A549 (cell line): ENCODE measurements around the gene EPHA5. TPM values are rescaled to one million over a fixed set of nuclear protein-coding genes. Genes with fewer than 3 reads are reported as not detected.

Experiments
- ATAC-seq, 2 experiments: fragments of 200-7000 bp in 1 of 2; fragments of >200 bp in 1 of 2; cut with Nextera tagmentation in 1 of 2; cut with Tn5 transposase in 1 of 2; 3 replicates each; pipeline versions ENCODE4 v1.8.0 to v1.9.1; 2018 to 2020; ENCODE audit warnings: mild to moderate bottlenecking in 1 of 2, moderate library complexity in 1 of 2
- CTCF ChIA-PET: fragments of 300-600 bp; sonication (Branson Sonifier 250); formaldehyde crosslinking; extraction: SDS; loops from one replicate; lab custom pipeline; 2021; ENCODE audit warnings: antibody characterized with exemption, inconsistent platforms; lab: Yijun Ruan, JAX
- POLR2A ChIA-PET: fragments of 350-600 bp; formaldehyde crosslinking; extraction: SDS; loops from one replicate; lab custom pipeline; 2021; ENCODE audit warnings: antibody characterized with exemption, inconsistent platforms; lab: Yijun Ruan, JAX
- DNase-seq, 2 experiments: peaks; one replicate each; pipeline versions ENCODE4 v3.0.0 to v3.0.0-alpha.2; 2011 to 2016; ENCODE audit warnings: low read depth in 1 of 2, low spot score in 1 of 2
- FAIRE-seq: peaks from 2 replicates; lab custom pipeline; 2011; peaks lifted over from hg19 to GRCh38; lab: Jason Lieb, UNC
- H3K27ac ChIP-seq, 2 experiments: fragments of >200 bp; sonication (Bioruptor Twin); formaldehyde crosslinking; 3 replicates each; pipeline ENCODE4 v1.5.1; 2016 to 2017
- H3K4me1 ChIP-seq: fragments of >200 bp; sonication (Bioruptor Twin); formaldehyde crosslinking; 3 replicates; pipeline ENCODE4 v1.6.1; 2016
- H3K4me2 ChIP-seq: fragments of >200 bp; sonication (Bioruptor Twin); formaldehyde crosslinking; 3 replicates; pipeline ENCODE4 v1.6.1; 2016
- H3K4me3 ChIP-seq: fragments of >200 bp; sonication (Bioruptor Twin); formaldehyde crosslinking; 3 replicates; pipeline ENCODE4 v1.5.1; 2016
- H3K9me3 ChIP-seq: fragments of >200 bp; sonication (Bioruptor Twin); formaldehyde crosslinking; 3 replicates; pipeline ENCODE4 v1.6.1; 2016
- CBX2 ChIP-seq: fragments of 200-600 bp; sonication (generic); IDR thresholded peaks from 2 replicates; pipeline ENCODE4 v1.6.1; 2016; ENCODE audit warnings: low read depth, mild to moderate bottlenecking, borderline replicate concordance
- CEBPB ChIP-seq, 2 experiments: fragments of >200 bp in 1 of 2; sonication (Bioruptor Twin) in 1 of 2; formaldehyde crosslinking in 1 of 2; IDR thresholded peaks; 2 replicates each; pipeline ENCODE4 v1.6.1; 2012 to 2016
- CHD2 ChIP-seq: fragments of 150-350 bp; IDR thresholded peaks from 2 replicates; pipeline ENCODE4 v1.6.1; 2014; ENCODE audit warnings: low read length; ENCODE audit not compliant: partially characterized antibody
- CHD4 ChIP-seq: fragments of 200-600 bp; sonication (generic); IDR thresholded peaks from 2 replicates; pipeline ENCODE4 v1.6.1; 2016; ENCODE audit warnings: antibody characterized with exemption, mild to moderate bottlenecking, borderline replicate concordance
- CTCF ChIP-seq: fragments of >200 bp; sonication (Bioruptor Twin); formaldehyde crosslinking; IDR thresholded peaks from 3 replicates; pipeline ENCODE4 v1.5.1; 2016
- EHF ChIP-seq: fragments of 250-450 bp; sonication (Bioruptor Pico); IDR thresholded peaks from 2 replicates; pipeline ENCODE4 v1.5.0; 2020; ENCODE audit warnings: mild to moderate bottlenecking
- EHMT2 ChIP-seq: fragments of 200-600 bp; sonication (generic); IDR thresholded peaks from 2 replicates; pipeline ENCODE4 v1.6.1; 2016; ENCODE audit warnings: antibody characterized with exemption, low read depth, mild to moderate bottlenecking, moderate library complexity
- FOSL2 ChIP-seq, 2 experiments: fragments of 450-650 bp in 1 of 2; fragments of >200 bp in 1 of 2; sonication (Bioruptor Twin) in 1 of 2; formaldehyde crosslinking; IDR thresholded peaks; 2 replicates each; pipeline versions ENCODE4 v1.5.0 to v1.6.1; 2016 to 2020; ENCODE audit warnings: mild to moderate bottlenecking in 1 of 2, moderate library complexity in 1 of 2
- GATA3 ChIP-seq: IDR thresholded peaks from 2 replicates; pipeline ENCODE4 v1.6.1; 2012; ENCODE audit warnings: borderline replicate concordance
- HOXB5 ChIP-seq: fragments of 250-450 bp; sonication (Bioruptor Pico); IDR thresholded peaks from 2 replicates; pipeline ENCODE4 v1.5.0; 2020; ENCODE audit warnings: mild to moderate bottlenecking, moderate library complexity
- NR3C1 ChIP-seq: fragments of >200 bp; sonication (Bioruptor Twin); formaldehyde crosslinking; IDR thresholded peaks from 3 replicates; pipeline ENCODE4 v1.6.1; 2017
- PBX3 ChIP-seq: IDR thresholded peaks from 2 replicates; pipeline ENCODE4 v1.6.1; 2012
- POLR2AphosphoS2 ChIP-seq: conservative IDR thresholded peaks from 2 replicates; pipeline ENCODE4 v1.6.1; 2012; ENCODE audit warnings: low read length, improper control_type of control experiment, inconsistent platforms
- SMC3 ChIP-seq: fragments of >200 bp; sonication (Bioruptor Twin); formaldehyde crosslinking; IDR thresholded peaks from 3 replicates; pipeline ENCODE4 v1.6.1; 2018; ENCODE audit warnings: inconsistent platforms
- SREBF2 ChIP-seq: fragments of 450-650 bp; IDR thresholded peaks from 2 replicates; pipeline ENCODE4 v1.6.1; 2014; ENCODE audit warnings: mild to moderate bottlenecking, moderate library complexity
- TFCP2L1 ChIP-seq: fragments of 250-450 bp; sonication (Bioruptor Pico); IDR thresholded peaks from 2 replicates; pipeline ENCODE4 v1.5.0; 2021; ENCODE audit warnings: mild to moderate bottlenecking
- ZFP36 ChIP-seq: fragments of 450-650 bp; IDR thresholded peaks from 2 replicates; pipeline ENCODE4 v1.6.1; 2014; ENCODE audit warnings: borderline replicate concordance; ENCODE audit not compliant: partially characterized antibody
- WGBS: methylation state at CpG from one replicate; pipeline ENCODE4 v1.1.6; 2017; ENCODE audit errors: missing lambda C conversion rate; 5-methylcytosine and 5-hydroxymethylcytosine counted together
- polyA plus RNA-seq, 4 experiments: library from polyadenylated mRNA; depleted of rRNA in 3 of 4; stranded (reverse); fragments of >200 nt; fragmentation: RNase III in 1 of 4; extraction: RNeasy Plus Mini Kit Qiagen cat#74134 plus additional on column Dnase treatment in 1 of 4; gene quantifications; 2 replicates in 3 of 4; 3 replicates in 1 of 4; pipeline ENCODE4 v1.2.3, GENCODE V29; 2011 to 2017

Gene EPHA5
- polyA plus RNA-seq, 2 of the 4 experiments (the other 2 are of a cell fraction): 0.96 to 1.1 TPM

GRCh38 chr4:65340382-65341109 is 329.7 kb downstream of the EPHA5 start:
- ATAC-seq (no peak), FAIRE-seq (no peak), DNase-seq (no peak)
- Histone ChIP-seq H3K4me1 (no peaks in the 10 kb centered on the region), H3K9me3 (no peaks in the 10 kb centered on the region), H3K4me2 (no peak overlapping the region), H3K27ac (no peak overlapping the region)
- WGBS: 40% methylated on average over 4 of the region's 4 CpGs
- ChIA-PET CTCF (interaction anchor here (0.9 kb wide), 1 partner anchor 19 kb away, joined by 3 read pairs; no protein-coding TSS in a partner anchor), POLR2A (no interaction called here)
- no peak for TF ChIP-seq ZFP36
- no peak for TF ChIP-seq CBX2
- TF ChIP-seq NR3C1: no peak
- TF ChIP-seq POLR2AphosphoS2: no peak
- TF ChIP-seq CEBPB (IDR thresholded peaks at IDR 0.05): no peak
- TF ChIP-seq SREBF2: no peak
- TF ChIP-seq CHD4: no peak
- TF ChIP-seq, all 56 proteins: peak for 0
- H3K4me3 ChIP-seq: no peak overlapping the region

DNA sequence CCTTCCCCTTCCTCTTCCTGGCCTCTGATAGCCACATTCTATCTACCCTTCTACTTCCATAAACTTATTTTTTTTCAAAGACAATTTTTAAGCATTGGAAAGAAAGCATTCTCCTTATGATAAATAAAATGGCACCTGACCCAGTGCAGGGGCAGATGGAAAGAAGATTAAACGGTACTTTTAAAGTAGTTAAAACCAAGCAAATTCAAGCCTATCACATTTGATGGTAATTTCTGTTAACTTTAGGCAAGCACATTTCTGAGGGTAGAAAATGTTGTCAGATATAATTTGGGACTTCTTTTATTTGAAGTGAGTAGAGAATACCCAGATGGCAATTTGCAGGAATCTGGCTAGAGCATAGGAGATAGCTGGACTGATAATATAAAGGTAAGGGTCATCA is 332.9 kb downstream of the EPHA5 start:
- WGBS: 57% methylated on average over 1 of the region's 1 CpG
- Histone ChIP-seq H3K4me1 (no peaks in the 10 kb centered on the region), H3K9me3 (no peaks in the 10 kb centered on the region), H3K4me3 (no peak overlapping the region), H3K27ac (no peak overlapping the region), H3K4me2 (no peak overlapping the region)
- ATAC-seq: no peak
- ChIA-PET POLR2A (no interaction called here), CTCF (no interaction called here)
- FAIRE-seq: no peak
- DNase-seq: no peak
- TF ChIP-seq GATA3: no peak
- no peak for TF ChIP-seq EHF
- TF ChIP-seq SMC3: no peak

DNA sequence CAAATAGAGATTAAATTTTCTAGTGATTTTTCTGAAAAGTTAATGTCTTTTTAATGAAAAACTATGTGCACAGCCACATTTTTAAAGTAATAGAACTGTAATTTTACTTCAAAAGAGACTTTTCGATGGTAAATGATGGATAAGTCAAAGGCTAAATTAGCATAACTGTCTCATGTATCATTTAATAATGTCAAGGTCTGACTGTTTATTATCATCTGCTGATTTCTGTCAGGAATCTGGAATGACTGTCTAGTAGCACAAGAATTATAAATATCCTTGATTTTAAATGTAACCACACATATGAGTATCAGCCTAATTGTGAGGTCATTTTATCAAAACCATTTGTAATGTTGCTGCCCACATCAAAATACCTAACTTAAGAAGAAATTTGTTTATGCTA is 333.8 kb downstream of the EPHA5 start:
- 48% methylated on average over 1 of the region's 1 CpG for WGBS

More for the DNA sequence above, 333.8 kb downstream of the EPHA5 start:
- H3K27ac ChIP-seq: no peak overlapping the region
- H3K4me3 ChIP-seq: no peak overlapping the region
- H3K9me3 ChIP-seq: no peaks in the 10 kb centered on the region
- CTCF ChIA-PET: no interaction called here
- POLR2A ChIA-PET: no interaction called here
- FAIRE-seq (no peak), DNase-seq (no peak), ATAC-seq (no peak)
- no peaks in the 10 kb centered on the region for H3K4me1 ChIP-seq
- TF ChIP-seq CTCF (no peak), PBX3 (no peak), EHMT2 (no peak), TFCP2L1 (CRISPR knock-in tag) (no peak), HOXB5 (CRISPR knock-in tag) (no peak), CHD2 (no peak), FOSL2 (IDR thresholded peaks at IDR 0.05) (no peak), FOSL2 (CRISPR knock-in tag; IDR thresholded peaks at IDR 0.05) (no peak)
- no peak overlapping the region for H3K4me2 ChIP-seq
